GM19468 (cell line): ENCODE measurements around the gene PROM1.

ENCODE experiments used
- ATAC-seq: cut with Tn5 transposase; IDR thresholded peaks from one replicate; pipeline ENCODE4 v1.9.1; 2021; ENCODE audit warnings: mild to moderate bottlenecking, moderate library complexity, moderate number of reproducible peaks; ENCODE audit not compliant: unreplicated experiment; ENCODE audit errors: extremely low read depth

The PROM1 gene

DNA sequence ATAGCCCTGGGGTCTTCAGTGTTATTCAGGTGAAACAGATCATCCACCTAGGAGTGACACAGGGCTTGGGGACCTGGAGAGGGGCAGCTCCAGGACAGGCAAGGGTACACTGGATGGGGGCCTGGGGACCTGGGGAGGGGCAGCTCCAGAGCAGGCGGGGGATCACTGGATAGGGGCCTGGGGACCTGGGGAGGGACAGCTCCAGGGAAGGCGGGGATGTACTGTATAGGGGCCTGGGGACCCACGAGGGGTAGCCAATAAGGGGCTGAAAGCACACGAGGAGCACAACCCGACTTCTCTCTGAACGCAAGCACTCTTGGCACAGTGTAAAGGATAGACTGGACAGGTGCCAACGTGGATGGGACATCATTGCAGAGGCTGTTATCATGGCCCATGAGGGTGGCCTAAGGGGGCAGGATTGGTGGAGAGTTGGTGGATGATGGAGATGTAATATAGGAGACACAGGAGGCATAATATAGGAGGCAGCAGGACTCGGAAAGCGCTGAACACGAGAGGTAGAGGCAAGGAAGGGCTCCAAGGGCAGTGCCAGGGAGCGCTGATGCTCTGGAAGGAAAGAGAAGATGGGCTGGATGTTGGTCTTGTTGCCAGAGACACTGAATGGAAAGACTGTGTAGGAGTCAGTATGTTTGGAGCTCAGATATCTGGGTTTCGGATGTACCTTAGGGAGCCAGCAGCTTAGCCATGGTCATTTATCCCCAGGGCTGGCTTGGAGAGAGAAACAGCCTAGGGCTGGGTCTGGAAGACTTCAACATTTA, 82.9 kb downstream of the PROM1 start:
- no peak for ATAC-seq

DNA sequence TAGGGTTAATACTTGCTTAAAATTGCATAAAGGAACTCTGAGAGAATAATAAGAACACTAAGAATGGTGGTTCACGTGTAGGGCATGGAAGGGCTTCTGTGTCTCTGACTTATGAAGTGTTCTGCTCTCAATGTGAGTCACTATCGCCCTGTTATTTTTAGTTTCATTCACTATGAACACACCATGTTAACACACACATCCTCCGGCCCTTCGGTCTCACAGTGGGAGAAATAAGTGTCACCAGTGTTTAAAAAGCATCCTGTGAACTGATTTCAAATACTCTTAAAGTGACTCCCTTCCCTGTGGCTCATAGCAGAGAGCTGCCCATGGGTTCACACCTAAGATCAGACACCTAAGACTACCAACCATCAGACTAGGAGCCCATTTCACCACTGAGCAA, 87.0 kb downstream of the PROM1 start:
- ATAC-seq, result no peak

- ATAC-seq, result no peak
Measured at GRCh38 chr4:15995826-15996225, 88.0 kb downstream of the PROM1 start.

DNA sequence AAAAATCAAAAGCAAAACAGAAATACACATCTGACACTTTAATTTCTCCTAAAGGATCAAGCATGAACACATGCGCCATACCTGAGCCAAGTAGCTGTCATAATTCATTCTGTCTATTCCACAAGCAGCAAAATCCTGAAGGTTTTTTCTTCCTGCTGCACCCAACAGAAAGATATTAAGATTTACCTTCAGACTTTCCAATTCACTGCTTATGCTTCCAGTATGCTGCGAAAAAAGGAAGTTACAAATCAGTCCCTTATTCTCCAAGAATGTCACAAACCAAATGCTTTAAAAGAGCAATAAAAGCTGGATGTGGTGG, 91.7 kb downstream of the PROM1 start:
- no peak for ATAC-seq

DNA sequence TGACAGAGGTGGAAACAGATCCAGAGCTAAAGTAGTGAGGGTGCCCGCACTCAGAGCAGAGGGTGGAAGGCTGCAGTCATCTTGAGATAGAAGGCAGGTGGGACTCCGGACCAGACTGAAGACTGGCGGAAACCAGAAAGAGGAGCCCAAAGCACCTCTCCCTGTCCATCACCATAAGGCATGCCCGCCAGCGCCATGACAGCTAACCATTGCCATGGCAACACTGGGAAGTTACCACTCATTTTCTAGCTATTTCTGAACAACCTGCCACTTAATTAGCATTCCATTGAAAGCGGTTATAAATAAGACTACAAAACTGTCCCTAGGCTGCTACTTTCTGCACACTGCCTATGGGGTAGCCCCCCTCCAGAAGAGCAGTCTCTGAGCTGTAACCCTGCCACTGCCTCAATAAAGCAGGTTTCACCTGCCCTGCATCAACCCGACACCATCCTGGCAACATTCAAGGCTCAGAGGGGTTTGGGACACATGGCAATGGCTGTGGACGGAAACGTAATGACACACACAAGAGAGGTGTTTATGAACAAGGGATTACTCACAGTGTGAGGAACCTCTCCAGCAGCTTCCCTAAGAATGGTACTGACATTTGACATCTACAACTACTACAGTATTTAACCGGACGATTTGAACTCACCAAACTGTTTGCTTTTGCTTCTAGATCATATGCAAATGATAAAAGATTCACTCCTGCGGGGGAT, 93.1 kb downstream of the PROM1 start:
- ATAC-seq, result no peak

- no peak for ATAC-seq
Measured at GRCh38 chr4:15989424-15989823, 94.4 kb downstream of the PROM1 start.

DNA sequence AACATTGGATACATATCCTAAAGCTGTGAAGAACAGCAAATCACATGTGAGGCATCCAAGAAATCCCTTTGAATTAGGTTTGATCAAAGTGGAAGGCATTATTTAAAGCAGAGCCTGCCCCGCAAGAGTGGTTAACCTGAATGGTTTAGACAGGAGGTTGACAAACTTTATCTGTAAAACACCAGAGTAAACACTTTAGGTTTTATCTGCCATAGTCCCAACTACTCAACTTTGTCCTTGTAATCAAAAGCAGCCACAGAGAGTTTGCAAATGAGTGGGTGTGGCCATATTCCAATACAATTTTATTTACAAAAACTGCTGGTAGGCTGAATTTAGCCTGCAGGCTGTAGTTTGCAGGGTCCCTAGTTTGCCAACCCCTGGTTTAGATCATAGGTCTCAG, 95.6 kb downstream of the PROM1 start:
- no peak for ATAC-seq

DNA sequence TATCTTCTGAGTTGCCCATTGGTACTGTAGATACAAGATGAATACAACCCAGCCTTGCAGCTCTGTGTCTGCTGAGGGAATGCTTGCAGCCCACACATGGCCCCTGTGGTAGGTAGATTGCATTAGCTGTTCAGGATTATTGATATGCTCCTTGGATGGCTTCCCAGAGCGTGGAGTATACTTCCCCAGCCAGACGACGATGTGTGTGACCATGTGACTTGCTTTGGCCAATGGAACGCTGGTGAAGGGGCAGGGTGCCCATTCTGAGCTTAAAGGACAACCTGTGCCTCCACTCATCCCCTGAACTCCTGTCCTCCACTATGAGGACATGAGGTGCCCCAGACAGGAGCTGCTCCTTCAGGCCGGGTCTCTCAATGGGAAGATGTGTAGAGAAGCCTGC, 96.9 kb downstream of the PROM1 start:
- ATAC-seq, result no peak

DNA sequence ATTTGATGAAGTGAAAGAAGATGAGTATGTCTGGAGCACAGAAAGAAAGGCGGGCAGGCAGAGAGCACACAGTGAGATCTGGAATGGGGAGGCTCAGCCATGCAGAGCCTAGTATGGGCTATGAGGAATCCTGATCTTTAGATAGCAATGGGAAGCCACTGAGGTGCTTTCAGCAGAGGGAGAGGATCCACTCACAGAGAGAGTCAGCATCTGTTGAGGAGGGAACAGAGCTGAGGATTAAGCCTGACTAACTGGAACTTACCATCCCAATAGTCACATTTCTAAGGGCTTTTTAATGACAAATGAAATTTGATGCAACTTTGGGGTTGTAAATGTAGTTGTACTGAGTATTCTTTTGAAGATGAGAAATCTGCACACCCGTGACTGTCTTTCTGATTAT, 100.2 kb downstream of the PROM1 start:
- ATAC-seq, result no peak

DNA sequence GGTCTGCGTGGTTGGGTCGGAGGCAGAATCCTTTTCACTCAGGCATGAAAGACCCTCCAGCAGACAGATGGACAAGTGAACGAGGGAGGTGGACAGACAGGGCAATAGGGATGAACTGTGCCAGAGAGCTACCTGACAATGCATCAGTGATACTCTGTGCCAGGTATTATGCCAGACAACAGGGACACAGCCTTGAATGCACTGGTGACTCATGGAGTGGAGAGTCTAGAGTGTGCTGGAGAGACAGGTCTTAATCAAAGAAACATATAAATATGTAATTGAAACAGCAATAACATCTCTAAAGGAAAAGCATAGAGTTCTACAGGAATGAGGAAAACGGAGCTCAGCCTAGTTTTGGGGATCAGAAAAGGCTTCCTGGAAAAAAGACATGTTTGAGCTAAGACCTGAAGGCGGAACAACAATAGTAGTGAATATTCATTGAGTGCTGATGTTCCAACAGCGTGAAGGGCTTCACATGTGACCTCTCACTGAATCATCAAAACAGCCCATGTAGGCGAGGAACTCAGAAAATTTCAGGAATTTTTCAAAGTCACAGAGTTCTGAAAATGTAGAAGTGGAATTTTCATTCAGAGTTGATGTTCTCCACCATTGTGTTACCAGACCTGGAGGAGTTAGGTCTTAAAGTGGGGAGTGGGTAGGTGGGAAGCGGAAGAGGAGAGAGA, 100.8 kb downstream of the PROM1 start:
- ATAC-seq, result no peak

DNA sequence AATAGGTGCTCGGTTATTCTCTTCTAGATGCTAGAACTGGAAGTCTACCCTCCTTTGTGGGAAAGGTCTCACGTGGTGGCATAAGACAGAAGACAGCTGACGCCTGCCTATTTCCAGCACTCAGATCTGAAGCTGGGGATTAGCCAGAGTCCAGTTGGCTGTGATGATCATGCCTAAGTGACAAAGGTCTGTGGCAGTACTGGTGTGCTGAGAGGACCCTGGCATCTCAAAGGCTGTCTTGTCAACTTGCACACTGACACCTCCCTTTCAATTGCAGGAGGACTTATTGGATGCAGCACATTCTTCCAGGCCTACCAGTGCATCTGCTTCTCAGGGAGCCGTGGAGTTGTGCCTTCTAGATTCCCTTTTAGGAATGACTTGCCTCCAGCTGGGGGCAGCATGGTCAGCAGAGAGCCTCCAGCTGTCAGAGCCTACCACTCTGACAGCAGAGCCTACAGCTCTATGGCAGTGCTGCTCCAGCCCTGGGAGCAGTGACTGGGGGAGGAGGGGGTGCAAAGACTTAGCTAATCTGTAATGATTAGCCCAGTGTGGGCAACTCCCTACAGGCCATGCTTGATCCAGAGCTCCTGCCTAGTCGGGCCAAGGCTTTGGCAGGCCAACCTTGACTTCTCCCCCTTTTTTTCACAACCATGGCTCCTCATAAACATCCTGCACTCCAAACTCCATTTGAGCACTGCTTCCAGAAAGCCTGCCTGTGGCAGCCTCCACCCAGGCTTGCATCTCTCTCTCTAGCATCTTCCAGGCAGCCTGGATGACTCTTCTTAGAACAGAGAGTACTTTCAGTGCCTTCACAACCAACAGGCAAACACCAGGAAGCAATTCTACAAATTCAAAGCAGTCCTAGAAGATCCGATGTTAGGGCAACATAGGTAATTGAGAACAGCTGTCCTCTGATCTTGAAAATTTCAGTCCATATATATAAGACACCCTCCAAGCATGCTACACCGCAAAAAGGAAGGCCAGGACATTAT, 107.1 kb downstream of the PROM1 start:
- no peak for ATAC-seq

DNA sequence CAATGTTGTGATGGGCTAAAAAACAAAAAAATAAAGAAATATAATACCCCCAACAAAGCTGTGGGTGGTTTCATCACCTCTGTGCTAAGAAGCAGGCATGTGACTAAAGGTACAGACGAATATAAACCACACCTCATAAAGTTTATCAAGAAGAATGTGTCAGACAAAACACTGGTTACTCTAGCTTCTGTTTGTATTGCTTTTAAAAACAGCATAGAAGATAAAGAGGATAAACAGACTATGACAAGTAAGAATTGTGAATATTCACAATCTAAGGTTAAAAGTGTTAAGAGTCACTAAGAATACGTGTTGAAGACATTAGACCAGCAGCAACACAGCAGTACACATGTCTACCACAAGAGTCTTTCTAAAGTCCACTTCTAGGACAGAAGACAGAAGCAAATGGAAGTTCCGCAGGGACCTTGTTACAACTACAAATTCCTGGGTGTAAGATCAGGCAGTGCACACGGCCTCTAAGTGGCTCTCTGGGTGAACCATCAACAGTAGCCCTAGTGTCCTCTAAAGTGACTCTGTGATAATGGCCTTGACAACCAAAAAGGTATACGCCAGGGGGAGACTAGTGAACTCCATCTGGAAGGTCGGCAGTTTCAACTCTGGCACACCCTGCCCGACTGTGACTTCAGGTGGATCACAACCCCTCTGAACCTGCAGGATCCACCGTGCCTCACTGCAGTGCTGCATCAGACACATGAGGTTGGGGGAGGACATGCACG, 112.6 kb downstream of the PROM1 start:
- no peak for ATAC-seq

DNA sequence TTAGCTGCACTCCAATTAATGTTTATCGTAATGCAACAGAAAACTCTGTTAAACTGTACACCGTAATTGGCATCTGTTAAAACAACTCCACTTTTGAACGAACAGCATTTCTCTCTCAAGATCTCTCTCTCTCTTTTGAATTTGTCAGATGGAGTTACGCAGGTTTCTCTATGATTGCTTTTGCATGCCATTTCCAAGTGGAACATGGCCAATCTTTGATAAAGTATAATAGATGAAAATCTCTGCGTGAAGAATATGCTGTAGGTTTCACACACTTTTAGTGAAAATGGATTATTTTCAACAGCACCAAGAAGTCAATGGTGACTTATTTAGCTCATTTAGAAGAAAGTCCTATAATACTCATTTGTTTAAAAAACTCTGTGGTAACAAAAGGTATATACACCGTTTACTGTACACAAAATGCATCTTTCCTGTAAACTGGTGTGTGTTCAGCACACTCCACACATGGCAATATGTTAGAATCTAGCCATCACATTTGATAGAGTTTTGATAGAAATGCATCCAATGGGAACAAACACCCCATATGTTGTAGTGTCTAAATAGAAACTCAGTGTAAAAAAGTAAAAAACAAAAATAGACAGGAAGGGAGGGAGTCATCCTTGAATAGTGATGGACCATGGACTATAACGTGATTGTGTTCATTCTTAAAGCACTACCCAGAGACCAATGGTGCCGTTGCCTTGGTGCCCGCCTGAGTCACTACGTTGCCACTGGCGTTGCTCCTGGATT, 115.1 kb downstream of the PROM1 start:
- ATAC-seq, result no peak

DNA sequence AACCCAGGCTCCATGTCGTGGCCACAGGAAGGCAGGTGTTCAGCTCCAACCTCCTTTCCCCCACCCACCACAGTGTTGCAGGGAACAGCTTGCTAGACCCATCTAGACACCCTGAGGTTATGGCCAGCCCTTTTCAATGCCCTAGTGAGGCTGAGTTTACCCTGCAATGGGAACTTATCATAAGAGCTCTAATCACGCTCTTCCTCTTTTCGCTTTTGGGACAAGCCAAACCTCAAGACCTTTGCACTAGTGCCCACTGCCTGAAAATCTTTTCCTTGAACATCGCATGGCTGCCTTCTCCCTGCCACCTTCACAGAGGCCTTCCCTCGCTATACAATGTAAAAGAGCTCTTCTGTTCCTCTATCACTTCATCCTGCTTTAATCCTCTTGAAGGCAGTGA, 118.5 kb downstream of the PROM1 start:
- no peak for ATAC-seq

DNA sequence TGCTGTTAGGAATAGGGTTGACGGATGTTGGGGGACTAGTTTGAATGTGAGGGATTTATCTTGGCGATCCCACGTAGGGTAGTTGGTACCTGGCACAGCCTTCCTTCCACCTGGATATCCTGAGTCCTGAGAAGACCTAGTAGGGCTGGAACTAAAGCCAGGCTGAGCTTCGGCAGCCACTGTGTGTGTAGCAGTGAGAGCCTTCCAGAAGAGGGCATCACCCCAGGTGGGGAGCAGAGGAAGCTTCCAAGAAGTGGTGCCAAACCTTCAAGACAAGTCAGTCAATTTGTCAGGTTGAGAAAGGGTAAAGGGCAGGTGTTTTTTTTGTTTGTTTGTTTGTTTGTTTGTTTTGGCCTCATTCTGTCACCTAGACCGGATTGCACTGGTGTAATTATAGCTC, 119.7 kb downstream of the PROM1 start:
- ATAC-seq, result no peak

DNA sequence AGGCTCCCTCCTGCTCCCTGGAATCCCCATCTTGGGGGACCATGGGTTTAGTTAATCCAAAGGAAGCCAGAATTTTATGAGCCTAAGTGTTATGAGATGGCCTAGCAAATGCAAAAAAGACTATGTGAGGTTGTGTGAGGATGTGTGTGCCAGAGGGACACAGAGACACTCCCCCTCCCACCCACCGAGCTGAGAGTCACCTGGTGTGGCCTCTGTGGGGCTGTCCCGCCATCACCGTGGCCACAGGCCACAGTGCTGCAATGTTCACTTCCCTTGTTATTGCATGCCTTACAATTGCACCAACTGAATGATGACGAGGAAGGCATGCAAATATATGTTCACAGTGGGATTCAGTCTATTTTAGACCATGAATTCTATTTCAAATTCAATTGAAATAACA, 120.2 kb downstream of the PROM1 start:
- ATAC-seq, result peak; percentile 48

DNA sequence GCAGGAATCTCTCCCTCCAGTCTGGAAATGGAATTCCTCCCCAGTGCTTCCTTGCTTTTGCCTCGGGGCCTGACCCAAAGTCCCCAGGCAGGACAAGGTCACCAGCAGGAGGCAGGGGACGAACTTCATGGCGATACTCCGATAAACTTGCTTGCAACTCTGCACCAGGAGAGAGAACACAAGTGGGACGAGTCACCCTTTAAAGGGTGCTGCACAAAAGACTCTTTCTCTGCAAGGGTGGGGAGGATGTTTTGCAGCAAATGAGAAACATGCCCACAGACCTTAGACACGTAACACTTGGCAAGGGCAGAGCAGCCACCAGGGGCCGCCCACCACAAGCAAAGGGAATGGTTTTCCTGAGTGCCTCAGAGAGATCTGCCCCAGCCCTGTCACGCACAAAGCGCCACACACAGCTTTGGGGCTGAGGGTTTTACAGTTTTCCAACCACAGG, 120.8 kb downstream of the PROM1 start, which contains the start of gene FGFBP2:
FGFBP2 (minus strand) TSS at position 175 of the 451 bp plus-strand sequence; CDS start at position 129, 46 bp downstream.
- no peak for ATAC-seq

- ATAC-seq, result no peak
Measured at GRCh38 chr4:15961781-15962510, 121.9 kb downstream of the PROM1 start.
